Left ventricle myocardium inferior (tissue), 1 donor: ENCODE measurements around the gene EFNA5. TPM values are rescaled to one million over a fixed set of nuclear protein-coding genes. Genes with fewer than 3 reads are reported as not detected.
A peak's percentile ranks its signal among the peaks of the same experiment; 100 is the strongest.

ENCODE experiments used
- DNase-seq: peaks from one replicate; pipeline ENCODE4 v3.0.0-alpha.2; 2020
- H3K27ac ChIP-seq: fragments of 200-600 bp; replicated peaks from 2 replicates; pipeline ENCODE4 v1.8.0; 2021
- H3K27me3 ChIP-seq: fragments of 200-600 bp; 2 replicates; pipeline ENCODE4 v1.8.0; 2021; ENCODE audit warnings: low read depth
- H3K36me3 ChIP-seq: fragments of 200-600 bp; 2 replicates; pipeline ENCODE4 v1.8.0; 2021
- H3K4me1 ChIP-seq: fragments of 200-600 bp; 2 replicates; pipeline ENCODE4 v1.8.0; 2021
- H3K4me3 ChIP-seq: fragments of 200-600 bp; 2 replicates; pipeline ENCODE4 v1.8.0; 2021; ENCODE audit warnings: mild to moderate bottlenecking, moderate library complexity
- H3K9me3 ChIP-seq: fragments of 200-600 bp; replicated peaks from 2 replicates; pipeline ENCODE4 v1.8.0; 2021
- intact Hi-C: fragments of 100-400 bp; cut with micrococcal nuclease; formaldehyde crosslinking; loops from one replicate; pipeline ENCODE4 v1.11.0; 2022
- total RNA-seq: library from RNA; stranded (reverse); fragmentation: NEBNext Ultra II Directional; extraction: Animal tissue kit (Norgen Biotek cat#: 25700); gene quantifications from one replicate; pipeline ENCODE4 v1.2.1, GENCODE V29; 2021
- TF ChIP-seq, protein P1 (sequence below): fragments of 200-600 bp; IDR thresholded peaks from 2 replicates; pipeline ENCODE4 v1.8.0; 2021; ENCODE audit warnings: antibody characterized with exemption, mild to moderate bottlenecking, borderline replicate concordance
- donor health status: DM: no; HTN: yes; CAD: no; lungs with severe emphysema.

The EFNA5 gene
- total RNA-seq, 1 donor from 2014 or later: 28.2 TPM

DNA sequence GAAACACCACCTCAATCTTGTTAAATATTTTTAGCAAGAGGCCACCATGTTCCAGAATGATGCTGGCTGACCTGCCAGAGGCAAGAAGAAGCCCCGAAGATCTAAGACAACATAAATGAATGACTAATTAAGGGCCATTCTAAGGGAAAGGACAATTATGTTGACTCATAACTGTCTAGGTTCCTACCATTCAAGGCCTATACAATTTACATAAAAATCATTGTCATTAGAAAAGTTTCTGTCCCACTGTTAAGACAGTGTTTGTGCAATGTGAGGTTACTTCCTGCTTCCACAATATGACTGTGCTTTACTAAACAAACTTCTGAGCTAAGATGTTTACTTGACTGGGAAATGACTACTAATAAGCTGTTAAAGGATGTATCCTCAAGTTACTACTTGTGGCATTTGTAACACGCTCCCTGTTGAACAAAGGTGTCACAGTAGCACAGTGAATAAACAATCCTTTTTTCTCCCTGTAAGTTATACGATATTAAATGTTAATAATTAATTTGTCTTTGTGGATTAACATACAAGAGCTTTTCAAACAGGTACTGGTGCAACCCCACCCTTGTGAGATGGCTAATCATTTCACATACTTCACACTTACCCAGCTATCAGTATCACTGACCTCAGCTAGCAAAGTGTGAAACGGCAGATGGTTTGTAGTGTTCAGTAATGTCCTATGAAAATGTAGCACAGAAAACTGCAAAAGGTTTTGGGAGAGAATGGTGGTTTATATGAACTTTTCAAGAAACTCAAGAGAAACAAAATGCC is 195.8 kb downstream of the EFNA5 start:
- Histone ChIP-seq H3K4me3 (no peak overlapping the region), H3K27ac (peak overlapping the region; percentile 72)
- intact Hi-C loops: no loop called here

DNA sequence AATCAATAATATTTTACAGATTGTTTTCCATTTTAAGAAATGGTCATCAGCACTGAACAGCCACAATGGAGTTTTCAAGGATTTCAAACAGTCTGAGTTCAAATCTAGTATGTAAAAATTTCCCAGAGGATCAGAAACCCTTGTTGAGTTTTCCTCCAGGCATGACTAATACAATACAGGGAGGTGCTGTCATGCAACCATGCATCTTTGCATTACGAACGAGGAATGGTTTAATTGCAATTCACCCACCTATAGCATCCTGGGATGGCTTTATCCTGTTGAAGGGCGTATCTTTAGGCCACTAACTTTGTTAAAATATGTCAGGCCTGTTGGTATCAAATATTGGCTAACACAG is 196.4 kb downstream of the EFNA5 start:
- TF ChIP-seq, protein P1, sequence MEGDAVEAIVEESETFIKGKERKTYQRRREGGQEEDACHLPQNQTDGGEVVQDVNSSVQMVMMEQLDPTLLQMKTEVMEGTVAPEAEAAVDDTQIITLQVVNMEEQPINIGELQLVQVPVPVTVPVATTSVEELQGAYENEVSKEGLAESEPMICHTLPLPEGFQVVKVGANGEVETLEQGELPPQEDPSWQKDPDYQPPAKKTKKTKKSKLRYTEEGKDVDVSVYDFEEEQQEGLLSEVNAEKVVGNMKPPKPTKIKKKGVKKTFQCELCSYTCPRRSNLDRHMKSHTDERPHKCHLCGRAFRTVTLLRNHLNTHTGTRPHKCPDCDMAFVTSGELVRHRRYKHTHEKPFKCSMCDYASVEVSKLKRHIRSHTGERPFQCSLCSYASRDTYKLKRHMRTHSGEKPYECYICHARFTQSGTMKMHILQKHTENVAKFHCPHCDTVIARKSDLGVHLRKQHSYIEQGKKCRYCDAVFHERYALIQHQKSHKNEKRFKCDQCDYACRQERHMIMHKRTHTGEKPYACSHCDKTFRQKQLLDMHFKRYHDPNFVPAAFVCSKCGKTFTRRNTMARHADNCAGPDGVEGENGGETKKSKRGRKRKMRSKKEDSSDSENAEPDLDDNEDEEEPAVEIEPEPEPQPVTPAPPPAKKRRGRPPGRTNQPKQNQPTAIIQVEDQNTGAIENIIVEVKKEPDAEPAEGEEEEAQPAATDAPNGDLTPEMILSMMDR: no peak
- Histone ChIP-seq H3K27ac (peak overlapping the region; percentile 72), H3K9me3 (no peaks in the 10 kb centered on the region), H3K4me1 (peaks cover 55% of the 10 kb centered on the region), H3K36me3 (no peaks in the 10 kb centered on the region), H3K27me3 (no peaks in the 10 kb centered on the region), H3K4me3 (no peak overlapping the region)
- intact Hi-C loops: no loop called here
- no peak for DNase-seq

More for the DNA sequence above, 195.8 kb downstream of the EFNA5 start:
- Histone ChIP-seq H3K27me3 (no peaks in the 10 kb centered on the region), H3K36me3 (no peaks in the 10 kb centered on the region), H3K9me3 (no peaks in the 10 kb centered on the region), H3K4me1 (peaks cover 49% of the 10 kb centered on the region)
- no peak for DNase-seq
- TF ChIP-seq, protein P1: no peak

DNA sequence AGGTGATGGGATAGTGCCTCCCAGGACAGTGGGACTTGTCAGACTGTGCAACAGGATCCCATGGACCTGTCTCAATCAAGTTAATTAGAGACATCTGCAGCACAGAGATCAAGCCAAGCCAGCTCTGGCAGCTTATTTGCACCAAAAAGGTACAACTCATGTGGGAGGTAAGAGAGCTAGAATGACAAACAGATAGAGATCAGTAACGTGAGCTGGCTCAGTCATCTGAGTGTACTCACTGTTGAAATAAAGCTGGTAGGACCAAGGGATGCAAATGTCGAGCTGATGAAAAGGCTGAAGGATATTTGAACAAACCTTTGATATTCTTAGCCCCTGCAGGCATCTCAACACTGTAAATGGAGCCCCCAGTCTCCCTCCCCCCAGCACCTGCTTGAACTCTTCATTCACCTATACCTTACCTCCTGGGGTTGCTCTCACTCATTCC is 198.1 kb downstream of the EFNA5 start:
- Histone ChIP-seq H3K9me3 (no peaks in the 10 kb centered on the region), H3K27me3 (no peaks in the 10 kb centered on the region), H3K4me3 (no peak overlapping the region), H3K27ac (no peak overlapping the region), H3K4me1 (peaks cover 63% of the 10 kb centered on the region), H3K36me3 (no peaks in the 10 kb centered on the region)
- TF ChIP-seq, protein P1: no peak
- no peak for DNase-seq
- intact Hi-C loops: no loop called here

DNA sequence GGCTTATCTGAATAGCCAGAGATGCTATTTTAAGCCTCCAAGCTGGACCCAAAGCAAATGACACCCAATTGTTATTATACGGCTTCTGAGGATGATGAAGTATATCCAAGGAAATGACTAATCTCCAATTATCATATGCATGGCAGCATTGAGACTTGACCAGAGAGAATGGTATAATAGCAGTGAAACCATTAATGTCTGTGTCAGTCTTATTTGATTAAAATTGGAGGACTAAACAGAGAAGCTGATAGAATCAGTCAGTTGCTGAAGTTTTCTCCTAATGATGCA is 200.5 kb downstream of the EFNA5 start:
- Histone ChIP-seq H3K27ac (peak overlapping the region; percentile 51), H3K27me3 (no peaks in the 10 kb centered on the region), H3K9me3 (no peaks in the 10 kb centered on the region), H3K4me1 (peaks cover 66% of the 10 kb centered on the region), H3K36me3 (no peaks in the 10 kb centered on the region), H3K4me3 (no peak overlapping the region)
- no peak for DNase-seq
- intact Hi-C loops: no loop called here
- TF ChIP-seq, protein P1: no peak

DNA sequence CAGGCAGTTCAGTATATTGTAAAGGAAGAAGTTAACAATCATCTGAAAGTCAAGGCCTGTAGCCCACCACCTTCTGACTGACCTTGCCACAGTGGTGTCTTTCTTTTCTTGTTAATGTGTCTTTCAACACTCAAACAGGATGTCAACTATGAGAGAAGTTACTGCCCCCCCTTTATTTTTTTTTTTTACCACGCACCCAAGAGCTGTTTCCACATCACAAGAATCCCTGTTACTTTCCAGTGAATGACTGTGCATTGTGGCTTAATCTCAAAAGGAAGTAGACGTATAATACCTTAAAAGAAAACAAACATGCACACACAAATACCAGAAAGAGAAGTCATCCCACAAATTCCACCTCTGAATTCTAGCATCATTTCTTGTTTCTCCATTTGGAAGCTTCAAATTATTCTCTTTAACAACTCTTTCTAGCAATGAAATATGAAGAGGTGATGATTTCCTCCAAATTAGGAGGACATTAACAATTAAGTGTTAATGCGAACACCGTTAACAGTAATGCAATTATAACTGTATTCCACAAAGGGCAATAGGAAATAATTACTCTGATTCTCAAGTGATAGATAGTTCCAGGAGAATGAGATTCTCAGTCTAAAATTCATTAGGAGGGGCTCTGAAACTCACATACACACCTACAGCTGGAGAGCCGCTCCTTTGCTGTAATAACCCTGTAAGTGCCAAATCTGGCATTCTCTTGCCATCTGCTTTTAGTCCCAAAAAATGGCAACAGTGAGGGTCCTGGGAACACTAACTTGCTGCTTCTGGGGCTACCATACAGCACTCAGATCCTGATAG is 201.0 kb downstream of the EFNA5 start:
- no peak overlapping the region for H3K4me3 ChIP-seq
- peak overlapping the region; percentile 51 for H3K27ac ChIP-seq
- no peaks in the 10 kb centered on the region for H3K9me3 ChIP-seq
- TF ChIP-seq, protein P1: no peak
- no peaks in the 10 kb centered on the region for H3K36me3 ChIP-seq
- H3K27me3 ChIP-seq: no peaks in the 10 kb centered on the region
- intact Hi-C loops: no loop called here
- H3K4me1 ChIP-seq: peaks cover 66% of the 10 kb centered on the region
- no peak for DNase-seq
